ENCODE data around the gene MTMR3.
A peak's percentile ranks its signal among the peaks of the same experiment; 100 is the strongest.

MTMR3 gene

DNA sequence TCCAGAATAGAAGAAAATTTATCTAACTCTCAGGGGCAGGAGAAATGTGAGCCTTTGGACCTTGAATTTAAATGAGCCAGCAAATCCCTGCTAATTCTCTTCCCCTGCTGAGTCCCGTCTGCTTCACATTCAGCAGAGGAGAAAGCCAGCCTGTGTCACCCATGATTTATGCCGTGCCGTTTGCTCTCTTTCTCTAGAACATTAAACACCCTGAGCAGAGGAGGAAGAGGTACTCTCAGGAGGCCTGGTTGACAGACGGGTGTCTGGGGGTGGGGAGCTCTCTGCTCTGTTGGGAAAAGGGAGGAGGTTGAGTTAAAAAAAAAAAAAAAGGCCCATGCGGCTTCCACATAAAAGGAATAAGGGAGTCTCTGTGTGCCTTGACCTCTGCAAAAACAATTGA lies 11.3 kb upstream of the MTMR3 start:
- no peak for DNase-seq

GRCh38 chr22:29872144-29872893 lies 10.7 kb upstream of the MTMR3 start:
- no peak for DNase-seq

GRCh38 chr22:29872989-29873388 lies 10.0 kb upstream of the MTMR3 start:
- DNase-seq: peak; percentile 28

GRCh38 chr22:29873943-29874342 lies 9.0 kb upstream of the MTMR3 start:
- no peak for DNase-seq

DNA sequence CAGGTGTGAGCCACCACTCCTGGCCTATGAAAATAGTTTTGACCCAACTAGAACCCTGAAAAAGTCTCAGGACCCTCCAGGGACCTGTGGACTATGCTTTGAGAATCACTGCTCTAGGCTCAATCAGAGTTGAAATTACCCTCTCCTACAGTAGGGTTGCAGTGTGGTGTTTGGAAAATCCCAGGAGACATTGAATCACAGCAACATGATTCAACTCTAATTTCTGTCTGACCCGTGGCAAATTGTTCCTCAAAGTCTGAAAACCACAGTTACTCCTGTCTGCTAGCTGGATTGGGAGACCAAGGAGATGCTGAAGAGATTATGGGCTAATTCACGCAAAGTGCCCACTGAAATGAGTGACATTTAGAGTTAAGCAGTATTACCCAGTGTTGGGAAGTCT lies 5.4 kb upstream of the MTMR3 start:
- no peak for DNase-seq

GRCh38 chr22:29879753-29880152 lies 3.2 kb upstream of the MTMR3 start:
- no peak for DNase-seq

GRCh38 chr22:29882716-29883044 lies 294 bp upstream of the MTMR3 start:
- DNase-seq: no peak

GRCh38 chr22:29883775-29884097 lies 762 bp downstream of the MTMR3 start:
- no peak for DNase-seq

DNA sequence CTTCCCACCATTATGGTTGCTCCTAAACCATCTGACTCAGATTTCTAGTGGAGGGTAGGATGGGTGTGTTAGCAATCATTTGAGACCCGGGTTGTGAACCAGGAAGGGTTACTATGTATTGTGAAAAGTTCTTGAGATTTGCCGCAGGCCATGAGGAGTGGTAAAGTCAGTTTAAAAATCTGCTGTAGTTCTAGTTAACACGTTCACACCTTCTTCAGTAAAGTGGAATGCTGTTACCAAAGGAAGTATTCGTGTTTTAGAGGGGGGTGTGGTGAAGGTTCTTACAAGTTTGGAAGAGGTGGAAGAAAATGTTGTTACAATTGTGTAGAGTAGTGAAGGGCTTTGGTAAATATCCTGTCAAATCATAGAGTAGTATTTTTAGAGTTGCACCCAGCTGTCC lies 2.6 kb downstream of the MTMR3 start:
- no peak for DNase-seq

GRCh38 chr22:29886596-29886995 lies 3.6 kb downstream of the MTMR3 start:
- peak; percentile 59 for DNase-seq

- DNase-seq: no peak
Measured at GRCh38 chr22:29887358-29887757, 4.4 kb downstream of the MTMR3 start.

DNA sequence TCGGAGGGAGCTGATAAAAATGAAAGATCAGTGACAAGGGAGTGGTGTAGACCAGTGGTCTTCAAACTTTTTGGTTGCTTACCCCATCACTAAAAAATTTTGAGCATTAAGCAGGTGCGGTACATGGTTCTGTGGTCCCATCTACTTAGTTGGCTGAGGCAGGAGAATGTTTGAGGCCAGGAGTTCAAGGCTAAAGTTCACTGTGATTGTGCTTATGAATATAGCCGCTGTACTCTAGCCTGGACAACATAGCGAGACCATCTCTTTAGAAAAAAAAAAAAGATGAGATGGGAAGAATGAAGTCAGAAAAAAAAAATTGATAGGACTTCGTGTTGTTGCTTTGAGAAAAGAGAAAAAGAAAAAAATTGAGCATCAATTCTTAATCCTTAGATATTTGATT lies 7.8 kb downstream of the MTMR3 start:
- no peak for DNase-seq

DNA sequence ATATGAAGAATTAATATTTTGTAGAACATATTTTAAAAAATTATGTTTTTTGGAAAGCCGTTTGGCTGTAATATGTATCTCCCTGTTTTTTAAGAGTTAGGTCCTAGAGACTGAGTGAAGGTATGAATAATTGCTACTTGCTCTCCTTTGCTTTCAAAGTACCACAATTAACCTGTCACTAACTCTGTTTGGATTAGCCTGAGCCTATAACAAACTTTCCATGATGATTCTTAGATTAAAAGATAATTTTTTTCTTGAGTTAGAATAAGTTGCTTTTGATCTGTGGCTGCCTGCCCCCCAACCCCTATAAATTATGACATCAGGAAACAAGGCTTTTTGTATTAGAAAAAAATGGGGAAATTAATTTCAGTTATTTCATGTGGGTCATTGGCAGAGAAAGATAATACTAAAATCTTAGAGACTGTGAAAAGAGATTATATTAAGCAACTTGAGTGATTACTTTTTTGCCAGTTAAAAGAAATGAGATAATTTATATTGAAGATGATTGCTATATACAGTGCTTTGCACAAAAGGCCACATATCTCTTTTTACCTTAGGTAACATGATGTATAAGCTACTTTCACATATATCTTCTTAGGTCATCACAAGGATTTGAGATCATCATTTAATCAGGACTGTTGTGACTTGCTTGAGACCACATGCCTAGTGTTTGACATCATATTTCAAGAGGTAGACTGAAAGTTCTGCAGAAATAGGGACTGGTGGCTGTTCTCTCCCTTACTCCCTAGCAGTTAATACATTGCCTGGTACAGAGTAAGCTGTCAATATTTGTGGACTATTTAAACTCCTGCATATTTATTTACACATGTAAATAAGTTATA lies 9.6 kb downstream of the MTMR3 start:
- DNase-seq: no peak

DNA sequence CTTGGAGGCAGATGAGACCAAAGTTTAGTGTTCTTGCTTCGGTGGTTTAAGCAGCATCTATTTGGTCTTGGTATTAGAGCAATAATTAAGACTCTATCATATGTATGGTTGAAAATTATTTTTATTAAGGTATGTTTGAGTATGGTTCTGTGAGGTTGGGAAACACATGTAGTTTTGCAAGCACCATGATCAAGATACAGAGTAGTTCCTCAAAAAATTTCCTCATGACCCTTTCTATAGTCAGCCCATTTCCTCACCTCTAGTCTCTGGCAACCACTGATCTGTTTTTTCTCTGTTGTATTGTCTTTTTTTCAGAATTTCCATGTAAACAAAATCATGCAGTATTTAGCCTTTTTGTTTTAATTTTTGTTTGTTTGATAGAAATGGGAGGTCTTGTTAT lies 18.4 kb downstream of the MTMR3 start:
- DNase-seq: peak; percentile 32

- DNase-seq: no peak
Measured at GRCh38 chr22:29903371-29903770, 20.4 kb downstream of the MTMR3 start.

GRCh38 chr22:29904020-29904419 lies 21.0 kb downstream of the MTMR3 start:
- no peak for DNase-seq

DNA sequence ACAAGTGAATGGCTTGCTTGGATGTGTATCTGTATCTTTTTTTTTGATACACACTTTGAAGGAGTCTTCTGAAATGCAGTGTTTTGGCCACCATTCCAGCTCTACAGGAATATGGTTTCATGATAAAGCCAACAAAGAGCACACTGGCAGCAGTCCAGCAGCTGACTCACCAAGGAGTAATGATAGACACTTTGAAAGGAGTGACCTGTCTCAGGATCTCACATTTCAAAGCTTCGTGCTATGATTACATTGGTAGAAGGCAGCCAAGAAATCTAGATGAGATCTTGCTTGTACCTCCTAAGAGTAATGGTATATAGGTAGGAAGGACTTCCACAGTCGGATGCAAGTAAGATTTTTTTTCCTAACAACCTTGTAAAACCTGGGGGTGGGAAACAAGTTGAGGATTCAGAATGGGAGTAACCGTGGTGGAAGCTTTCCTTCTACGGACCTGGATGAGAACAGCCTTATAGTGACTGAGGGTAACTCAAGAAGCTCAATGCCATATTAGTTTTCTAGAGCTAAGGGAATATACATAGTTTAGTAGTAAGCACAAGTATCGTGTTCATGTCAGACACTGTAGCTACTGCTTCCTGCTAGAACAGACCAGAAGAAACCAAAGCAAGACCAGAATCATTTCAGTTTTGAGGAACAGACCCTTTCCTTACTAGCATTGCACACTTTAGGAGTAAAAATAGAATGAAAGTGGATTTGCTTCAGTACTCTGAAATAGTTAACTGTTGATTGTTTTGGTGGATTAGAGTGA lies 25.0 kb downstream of the MTMR3 start:
- peak; percentile 23 for DNase-seq

DNA sequence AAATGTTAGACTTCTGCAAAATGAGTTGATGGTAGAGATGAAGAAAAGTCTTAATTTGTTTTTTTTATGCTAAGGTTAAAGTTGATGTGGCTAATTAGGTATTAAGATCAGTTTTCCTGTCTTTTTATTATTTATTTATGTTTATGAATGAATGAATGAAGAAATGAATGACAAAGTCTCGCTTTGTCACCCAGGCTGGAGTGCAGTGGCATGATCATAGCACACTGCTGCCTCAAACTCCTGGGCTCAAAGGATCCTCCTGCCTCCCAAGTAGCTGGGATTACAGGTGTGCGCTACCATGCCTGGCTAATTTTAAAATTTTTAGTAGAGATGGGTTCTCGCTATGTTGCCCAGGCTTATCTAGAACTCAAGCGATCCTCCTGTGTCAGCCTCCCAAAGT lies 29.2 kb downstream of the MTMR3 start:
- DNase-seq: no peak

DNA sequence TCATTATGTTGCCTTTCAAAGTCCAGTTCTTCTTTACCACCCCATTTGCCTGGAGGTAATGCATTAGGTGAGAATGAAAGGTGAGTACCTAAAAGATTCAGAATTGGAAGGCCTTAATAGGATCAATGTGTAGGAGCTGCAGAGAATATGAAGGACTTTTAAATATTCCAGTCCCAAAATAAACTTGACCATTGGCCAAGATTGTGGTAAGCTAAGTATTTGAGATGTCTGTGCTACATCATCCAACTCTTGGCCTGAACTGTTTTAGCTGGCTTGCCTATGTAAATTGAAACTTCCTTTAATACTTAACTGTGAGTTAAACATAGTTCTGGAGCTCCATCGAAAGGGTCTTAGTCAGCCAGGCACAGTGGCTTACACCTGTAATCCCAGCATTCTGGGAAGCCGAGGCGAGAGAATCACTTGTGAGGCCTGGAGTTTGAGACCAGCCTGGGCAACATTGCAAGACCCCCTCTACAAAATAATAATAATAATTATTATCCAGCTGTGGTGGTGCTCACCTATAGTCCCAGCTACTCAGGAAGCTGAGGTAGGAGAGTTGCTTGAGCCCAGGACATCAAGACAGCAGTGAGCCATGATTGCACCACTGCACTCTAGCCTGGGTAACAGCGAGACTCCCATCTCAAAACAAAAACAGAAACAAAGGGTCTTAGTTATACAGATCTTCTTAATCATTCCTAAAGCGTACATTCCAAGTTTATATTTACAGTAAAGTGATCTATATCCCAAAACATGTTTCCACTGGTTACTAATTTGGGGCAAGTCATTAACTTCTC lies 29.8 kb downstream of the MTMR3 start:
- DNase-seq: no peak

DNA sequence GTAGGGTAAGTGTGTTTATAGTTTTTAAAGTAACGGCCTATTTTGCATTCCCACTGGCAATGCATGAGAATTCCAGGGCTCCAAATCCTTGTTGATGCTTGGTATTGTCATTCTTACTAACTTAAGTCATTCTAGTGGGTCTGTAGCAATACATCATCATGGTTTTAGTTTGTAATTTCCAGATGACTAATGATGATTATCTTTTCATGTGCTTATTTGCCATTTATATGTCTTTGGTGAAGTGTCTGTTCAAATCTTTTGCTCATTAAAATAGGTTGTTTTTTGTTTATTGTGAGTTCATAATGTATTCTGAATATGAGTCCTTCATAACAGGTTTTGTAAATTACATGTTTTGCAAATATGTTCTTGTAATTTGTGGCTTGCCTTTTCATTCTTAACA lies 31.2 kb downstream of the MTMR3 start:
- no peak for DNase-seq

DNA sequence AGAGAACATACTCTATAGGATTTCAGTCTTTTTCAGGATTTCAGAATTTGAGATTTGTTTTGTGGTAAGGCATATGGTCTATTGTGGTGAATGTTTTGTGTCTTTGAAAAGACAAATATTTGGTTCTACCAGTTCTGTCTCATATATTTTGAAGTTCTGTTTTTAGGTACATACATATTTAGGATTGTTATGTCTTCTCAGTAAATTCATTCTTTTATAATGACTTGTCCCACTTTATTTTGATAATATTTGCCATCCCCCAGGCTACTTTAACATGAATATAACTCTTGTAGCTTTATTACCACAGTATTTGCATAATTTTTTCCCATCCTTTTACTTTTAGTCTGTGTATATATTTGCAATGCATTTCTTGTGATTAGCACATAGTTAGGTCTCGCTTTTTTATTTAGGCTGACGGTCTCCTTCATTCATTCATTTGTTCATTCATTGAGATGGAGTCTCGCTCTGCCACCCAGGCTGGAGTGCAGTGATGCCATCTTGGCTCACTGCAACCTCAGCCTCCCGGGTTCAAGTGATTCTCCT lies 32.1 kb downstream of the MTMR3 start:
- no peak for DNase-seq

- DNase-seq: no peak
Measured at GRCh38 chr22:29916007-29916544, 33.1 kb downstream of the MTMR3 start.
